Skeletal muscle tissue (tissue), 4 donors: Measurements from ENCODE around the gene PLOD3. TPM values are rescaled to one million over a fixed set of nuclear protein-coding genes. Genes with fewer than 3 reads are reported as not detected.
A peak's percentile ranks its signal among the peaks of the same experiment; 100 is the strongest.

Experiments
- H3K27ac ChIP-seq: one replicate; pipeline ENCODE4 v1.7.0; 2013; ENCODE audit warnings: mild to moderate bottlenecking, low read depth, low read length, inconsistent platforms
- H3K27me3 ChIP-seq, 3 donors: one replicate each; pipeline ENCODE4 v1.7.0; 2013; ENCODE audit warnings: low read length in 3 of 3; ENCODE audit not compliant: control insufficient read depth in 3 of 3, insufficient read depth in 3 of 3
- H3K36me3 ChIP-seq, 3 donors: one replicate each; pipeline ENCODE4 v1.7.0; 2013; ENCODE audit warnings: low read length in 3 of 3; ENCODE audit not compliant: control insufficient read depth in 3 of 3, insufficient read depth in 3 of 3
- H3K4me1 ChIP-seq, 3 donors: one replicate each; pipeline ENCODE4 v1.7.0; 2013; ENCODE audit warnings: low read length in 3 of 3, mild to moderate bottlenecking in 3 of 3; ENCODE audit not compliant: control insufficient read depth in 3 of 3, insufficient read depth in 3 of 3
- H3K4me3 ChIP-seq, 3 donors: one replicate each; pipeline ENCODE4 v1.7.0; 2013; ENCODE audit warnings: low read length in 3 of 3
- H3K9ac ChIP-seq, 3 donors: one replicate each; pipeline ENCODE4 v1.7.0; 2013; ENCODE audit warnings: low read length in 3 of 3, mild to moderate bottlenecking in 3 of 3, moderate library complexity in 2 of 3, low read depth in 1 of 3
- H3K9me3 ChIP-seq, 3 donors: one replicate each; pipeline ENCODE4 v1.7.0; 2013; ENCODE audit warnings: low read length in 3 of 3; ENCODE audit not compliant: control insufficient read depth in 3 of 3
- total RNA-seq: library from RNA; depleted of rRNA; stranded (reverse); fragments of >200 nt; gene quantifications from one replicate; pipeline ENCODE4 v1.2.3, GENCODE V29; 2014
- donor health status: Osteomylitis.

PLOD3 gene
- total RNA-seq, 1 donor from 2014 or later, result 20.9 TPM

GRCh38 chr7:101173752-101174244, 43.6 kb downstream of the PLOD3 start:
- no peak overlapping the region for H3K27ac ChIP-seq
- peaks cover 90 to 95% (median 93%) of the 10 kb centered on the region in 3 donors for H3K27me3 ChIP-seq
- H3K4me1 ChIP-seq, result peaks cover 19 to 30% (median 27%) of the 10 kb centered on the region in 3 donors
- H3K36me3 ChIP-seq, result no peaks in the 10 kb centered on the region
- peak overlapping the region in 1 of 3 donors; percentile 60 for H3K4me3 ChIP-seq
- no peak overlapping the region for H3K9ac ChIP-seq
- no peaks in the 10 kb centered on the region for H3K9me3 ChIP-seq

- peaks cover 95 to 97% (median 96%) of the 10 kb centered on the region in 3 donors for H3K27me3 ChIP-seq
- peak overlapping the region in 2 of 3 donors; percentile 41 to 60 for H3K4me3 ChIP-seq
- no peaks in the 10 kb centered on the region for H3K36me3 ChIP-seq
- H3K27ac ChIP-seq, result no peak overlapping the region
- peak overlapping the region in 1 of 3 donors; percentile 23 for H3K9ac ChIP-seq
- peaks cover 19 to 30% (median 27%) of the 10 kb centered on the region in 3 donors for H3K4me1 ChIP-seq
- H3K9me3 ChIP-seq, result no peaks in the 10 kb centered on the region
Observed at GRCh38 chr7:101172854-101173751, 44.3 kb downstream of the PLOD3 start.

GRCh38 chr7:101172005-101172853, 45.2 kb downstream of the PLOD3 start:
- Histone ChIP-seq H3K27me3 (peaks cover 93 to 97% (median 94%) of the 10 kb centered on the region in 3 donors), H3K36me3 (no peaks in the 10 kb centered on the region), H3K4me3 (no peak overlapping the region), H3K9me3 (no peaks in the 10 kb centered on the region), H3K4me1 (peaks cover 19 to 30% (median 27%) of the 10 kb centered on the region in 3 donors), H3K27ac (no peak overlapping the region), H3K9ac (no peak overlapping the region)

GRCh38 chr7:101171442-101171837, 45.9 kb downstream of the PLOD3 start:
- H3K4me3 ChIP-seq, result no peak overlapping the region
- H3K4me1 ChIP-seq, result peaks cover 19 to 30% (median 27%) of the 10 kb centered on the region in 3 donors
- H3K27me3 ChIP-seq, result peaks cover 91 to 95% (median 92%) of the 10 kb centered on the region in 3 donors
- H3K27ac ChIP-seq, result no peak overlapping the region
- H3K9me3 ChIP-seq, result no peaks in the 10 kb centered on the region
- no peaks in the 10 kb centered on the region for H3K36me3 ChIP-seq
- H3K9ac ChIP-seq, result no peak overlapping the region

- Histone ChIP-seq H3K36me3 (no peaks in the 10 kb centered on the region), H3K4me3 (no peak overlapping the region), H3K27ac (no peak overlapping the region), H3K9me3 (no peaks in the 10 kb centered on the region), H3K4me1 (peaks cover 19 to 33% (median 30%) of the 10 kb centered on the region in 3 donors), H3K27me3 (peaks cover 90 to 97% (median 91%) of the 10 kb centered on the region in 3 donors), H3K9ac (no peak overlapping the region)
Observed at GRCh38 chr7:101170617-101171441, 46.6 kb downstream of the PLOD3 start.

GRCh38 chr7:101169838-101170551, 47.4 kb downstream of the PLOD3 start:
- Histone ChIP-seq H3K27me3 (peaks cover 90 to 96% (median 90%) of the 10 kb centered on the region in 3 donors), H3K9ac (no peak overlapping the region), H3K36me3 (no peaks in the 10 kb centered on the region), H3K27ac (no peak overlapping the region), H3K4me3 (no peak overlapping the region), H3K4me1 (peaks cover 21 to 40% (median 33%) of the 10 kb centered on the region in 3 donors), H3K9me3 (no peaks in the 10 kb centered on the region)

GRCh38 chr7:101169110-101169837, 48.1 kb downstream of the PLOD3 start:
- Histone ChIP-seq H3K4me1 (peaks cover 27 to 45% (median 31%) of the 10 kb centered on the region in 3 donors), H3K27me3 (peaks cover 91 to 97% (median 93%) of the 10 kb centered on the region in 3 donors), H3K36me3 (no peaks in the 10 kb centered on the region), H3K9me3 (no peaks in the 10 kb centered on the region), H3K4me3 (no peak overlapping the region), H3K27ac (no peak overlapping the region), H3K9ac (no peak overlapping the region)

GRCh38 chr7:101168412-101169049, 48.9 kb downstream of the PLOD3 start:
- H3K4me3 ChIP-seq, result no peak overlapping the region
- H3K36me3 ChIP-seq, result no peaks in the 10 kb centered on the region
- peaks cover 88 to 96% (median 93%) of the 10 kb centered on the region in 3 donors for H3K27me3 ChIP-seq
- H3K9me3 ChIP-seq, result no peaks in the 10 kb centered on the region
- H3K27ac ChIP-seq, result no peak overlapping the region
- no peak overlapping the region for H3K9ac ChIP-seq
- H3K4me1 ChIP-seq, result peaks cover 25 to 48% (median 32%) of the 10 kb centered on the region in 3 donors
